HG02981 (cell line): ENCODE measurements around the gene APBB1IP.
"Not testable (repeated sequence)": the region's sequence is repeated elsewhere in the genome, so short reads cannot be mapped to it uniquely, and the experiment has no call there.

Experiments
- ATAC-seq: cut with Tn5 transposase; IDR thresholded peaks from one replicate; pipeline ENCODE4 v1.9.1; 2021; ENCODE audit warnings: mild to moderate bottlenecking, moderate library complexity; ENCODE audit not compliant: unreplicated experiment

APBB1IP gene

GRCh38 chr10:26474845-26475244 lies 36.7 kb downstream of the APBB1IP start:
- not testable (repeated sequence) for ATAC-seq

- ATAC-seq, result no peak
Observed at GRCh38 chr10:26475386-26475785, 37.2 kb downstream of the APBB1IP start.

- no peak for ATAC-seq
Observed at GRCh38 chr10:26477501-26477900, 39.4 kb downstream of the APBB1IP start.

- no peak for ATAC-seq
Observed at GRCh38 chr10:26478061-26478460, 39.9 kb downstream of the APBB1IP start.

GRCh38 chr10:26479766-26480492 lies 41.8 kb downstream of the APBB1IP start:
- peak; percentile 44 for ATAC-seq

- ATAC-seq, result no peak
Observed at GRCh38 chr10:26481315-26481692, 43.2 kb downstream of the APBB1IP start.

- ATAC-seq, result peak; percentile 55
Observed at GRCh38 chr10:26481914-26482550, 43.9 kb downstream of the APBB1IP start.

- no peak for ATAC-seq
Observed at GRCh38 chr10:26483554-26483953, 45.4 kb downstream of the APBB1IP start.

- no peak for ATAC-seq
Observed at GRCh38 chr10:26485150-26485941, 47.2 kb downstream of the APBB1IP start.

- ATAC-seq, result no peak
Observed at GRCh38 chr10:26486304-26486703, 48.2 kb downstream of the APBB1IP start.

- ATAC-seq, result peak; percentile 89
Observed at GRCh38 chr10:26486990-26487850, 49.1 kb downstream of the APBB1IP start.

- no peak for ATAC-seq
Observed at GRCh38 chr10:26488344-26488743, 50.2 kb downstream of the APBB1IP start.

GRCh38 chr10:26489081-26489480 lies 50.9 kb downstream of the APBB1IP start:
- ATAC-seq, result no peak

GRCh38 chr10:26490367-26490766 lies 52.2 kb downstream of the APBB1IP start:
- not testable (repeated sequence) for ATAC-seq

- no peak for ATAC-seq
Observed at GRCh38 chr10:26491276-26491675, 53.1 kb downstream of the APBB1IP start.

GRCh38 chr10:26491934-26492333 lies 53.8 kb downstream of the APBB1IP start:
- ATAC-seq, result no peak

- ATAC-seq, result not testable (repeated sequence)
Observed at GRCh38 chr10:26492725-26493124, 54.6 kb downstream of the APBB1IP start.

GRCh38 chr10:26494018-26494417 lies 55.9 kb downstream of the APBB1IP start:
- no peak for ATAC-seq

- no peak for ATAC-seq
Observed at GRCh38 chr10:26499426-26499825, 61.3 kb downstream of the APBB1IP start.

- ATAC-seq, result no peak
Observed at GRCh38 chr10:26502986-26503385, 64.8 kb downstream of the APBB1IP start.

GRCh38 chr10:26503911-26504310 lies 65.8 kb downstream of the APBB1IP start:
- no peak for ATAC-seq
